NT2/D1 (cell line): ENCODE measurements around the gene REG4.

Source experiments
- SUZ12 ChIP-seq: IDR thresholded peaks from 2 replicates; pipeline ENCODE4 v1.6.1; 2011; ENCODE audit not compliant: insufficient read length, insufficient read depth; ENCODE audit errors: extremely low read depth
- YY1 ChIP-seq: IDR thresholded peaks from 2 replicates; pipeline ENCODE4 v1.6.1; 2011; ENCODE audit not compliant: insufficient read length, insufficient read depth
- ZNF274 ChIP-seq: IDR thresholded peaks from 2 replicates; pipeline ENCODE4 v1.6.1; 2011; ENCODE audit warnings: mild to moderate bottlenecking, low read depth, low read length

DNA sequence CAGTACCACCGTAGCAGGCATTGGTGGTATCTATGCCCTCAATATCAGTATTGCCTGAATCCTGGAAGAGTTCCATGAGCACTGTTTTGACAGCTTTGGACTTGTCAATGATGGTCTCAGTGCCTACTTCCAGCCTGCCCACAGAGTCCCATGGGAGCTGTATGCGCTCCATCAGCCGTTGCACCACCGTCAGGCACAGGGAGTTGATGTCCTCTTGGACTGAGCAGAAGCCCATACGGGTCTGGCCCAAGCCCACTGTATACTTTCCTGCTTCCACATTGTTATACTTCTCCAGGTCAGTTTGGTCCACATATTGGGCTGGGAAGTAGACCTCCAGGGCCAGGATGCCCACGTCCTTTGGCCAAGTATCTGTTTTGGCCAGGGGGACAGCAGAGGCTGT lies 47.0 kb downstream of the REG4 start:
- TF ChIP-seq SUZ12 (no peak), ZNF274 (no peak), YY1 (no peak)
